ENCODE results near the gene LENEP.
A peak's percentile ranks its signal among the peaks of the same experiment; 100 is the strongest.

Gene LENEP

DNA sequence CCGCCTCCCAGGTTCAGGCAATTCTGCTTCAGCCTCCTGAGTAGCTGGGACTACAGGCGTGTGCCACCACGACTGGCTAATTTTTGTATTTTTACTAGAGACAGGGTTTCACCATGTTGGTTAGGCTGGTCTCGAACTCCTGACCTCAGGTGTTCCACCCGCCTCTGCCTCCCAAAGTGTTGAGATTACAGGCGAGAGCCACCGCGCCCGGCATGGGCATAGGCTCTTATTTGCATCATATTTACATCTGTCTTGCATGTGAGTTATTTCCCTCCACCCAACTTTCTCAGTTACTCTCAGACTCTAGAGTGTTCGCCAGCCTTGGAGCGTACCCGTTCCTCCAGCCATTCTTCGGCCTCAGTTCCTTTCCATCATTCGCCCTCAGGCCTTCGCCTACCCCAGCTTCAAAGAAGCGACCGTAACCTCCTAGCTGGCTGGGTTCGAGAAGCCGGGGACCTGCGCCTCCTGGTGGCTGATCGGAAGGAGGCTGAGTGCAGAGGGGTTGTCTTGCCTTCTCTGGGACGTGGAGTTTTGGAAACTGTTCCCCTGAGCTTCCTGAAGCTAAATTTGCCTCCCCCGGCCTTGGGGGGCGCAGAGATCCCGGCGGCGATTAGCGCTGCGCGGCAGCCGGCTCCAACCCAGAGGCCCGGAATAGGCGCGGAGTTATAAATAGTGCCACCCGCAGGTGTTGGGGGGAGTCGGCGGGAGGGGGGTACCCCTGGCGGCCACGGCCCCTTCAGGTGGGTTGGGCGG, 5.6 kb downstream of the LENEP start:
- peak; percentile 56 for DNase-seq (ENCODE audit: low read depth)

DNA sequence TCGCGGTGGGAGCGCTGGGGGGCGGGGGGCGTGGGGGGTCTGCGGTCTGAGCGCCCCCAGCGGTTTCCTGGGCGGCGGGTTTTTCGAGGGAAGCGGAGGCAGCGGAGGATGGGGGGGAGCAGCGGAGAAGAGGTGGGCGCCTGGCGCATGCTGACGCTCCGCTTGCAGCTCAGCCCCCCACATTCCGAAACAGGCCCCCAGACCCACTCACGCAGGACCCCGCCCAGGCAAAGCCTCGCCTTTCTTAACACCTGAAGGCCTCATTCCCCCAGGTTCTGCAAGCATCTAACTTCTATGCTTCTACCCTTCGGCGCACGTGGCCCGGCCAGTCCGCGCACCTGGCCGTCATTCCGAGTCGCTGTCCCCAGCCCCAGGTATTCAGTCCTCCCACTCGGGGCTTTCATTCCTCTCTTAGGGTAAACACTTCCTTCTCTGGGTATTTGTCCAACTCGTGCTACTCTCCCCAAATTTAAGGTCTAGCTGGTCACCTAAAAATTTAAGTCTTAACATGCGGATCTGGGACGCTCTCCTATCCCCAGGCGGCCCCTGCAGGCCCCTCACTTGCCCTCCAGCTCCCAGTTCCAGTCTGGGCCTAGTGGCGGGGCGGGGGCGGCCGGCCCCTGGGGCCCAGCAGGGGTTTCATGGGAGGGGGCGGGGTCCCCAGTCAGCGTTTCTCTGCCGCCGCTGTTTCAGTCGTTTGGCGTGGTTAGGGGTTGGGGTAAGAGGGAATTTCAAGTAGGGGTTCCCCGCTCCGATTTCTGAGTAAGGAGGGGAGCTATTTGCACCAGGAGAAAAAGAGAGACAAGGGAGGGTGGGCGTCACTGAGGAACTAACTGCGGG, 6.4 kb downstream of the LENEP start:
- DNase-seq (ENCODE audit: low read depth) = no peak

DNA sequence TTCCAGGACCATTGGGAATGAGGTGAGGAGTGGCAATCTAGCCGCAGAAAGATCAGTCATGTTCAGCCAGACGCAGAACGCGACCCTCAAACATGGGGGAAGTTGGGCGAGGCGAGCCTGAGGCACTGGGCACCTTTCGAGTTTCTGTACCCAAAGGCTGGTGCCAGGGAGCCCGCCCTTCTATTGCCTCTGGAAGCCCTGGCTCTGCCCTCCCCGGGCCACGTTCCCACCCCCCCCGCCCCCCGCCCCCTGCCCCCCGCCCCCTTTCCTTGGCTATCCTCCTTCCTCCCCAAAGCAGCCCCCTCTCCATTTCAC, 7.0 kb downstream of the LENEP start:
- no peak for DNase-seq (ENCODE audit: low read depth)

DNA sequence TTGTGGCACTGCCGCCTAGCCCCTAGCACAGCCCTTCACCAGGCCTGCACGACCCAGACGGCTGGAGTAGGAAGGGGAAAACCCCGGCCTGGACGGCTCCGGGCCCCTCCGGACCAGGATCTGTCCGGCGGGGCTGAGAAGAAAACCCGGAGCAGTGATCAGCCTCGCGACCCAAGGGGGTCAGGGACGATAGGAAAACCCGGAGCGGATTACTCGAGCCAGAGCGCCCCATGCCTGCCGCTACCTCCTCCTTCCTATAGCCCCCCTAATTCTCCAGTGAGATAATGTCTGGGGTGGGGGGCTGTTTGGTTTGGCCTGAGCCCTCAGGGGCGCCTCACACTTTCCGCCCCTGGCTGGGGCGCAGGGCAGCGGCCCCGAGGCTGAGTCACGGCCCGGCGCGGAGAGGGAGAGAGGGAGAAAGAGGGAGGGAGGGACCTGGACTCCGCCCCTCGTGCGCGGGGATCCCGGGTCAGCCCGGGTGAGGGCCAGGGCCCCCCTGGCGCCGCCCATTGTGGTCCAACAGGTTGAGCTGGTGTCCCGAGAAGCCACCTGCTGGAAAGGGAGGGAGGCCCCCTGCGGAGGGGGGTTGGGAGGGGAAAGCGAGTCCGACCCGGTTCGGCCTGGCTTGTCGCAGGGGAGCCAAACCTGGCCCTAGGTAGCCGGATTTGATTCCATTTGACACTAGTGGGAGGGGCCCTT, 7.5 kb downstream of the LENEP start:
- DNase-seq (ENCODE audit: low read depth) = peak; percentile 86

DNA sequence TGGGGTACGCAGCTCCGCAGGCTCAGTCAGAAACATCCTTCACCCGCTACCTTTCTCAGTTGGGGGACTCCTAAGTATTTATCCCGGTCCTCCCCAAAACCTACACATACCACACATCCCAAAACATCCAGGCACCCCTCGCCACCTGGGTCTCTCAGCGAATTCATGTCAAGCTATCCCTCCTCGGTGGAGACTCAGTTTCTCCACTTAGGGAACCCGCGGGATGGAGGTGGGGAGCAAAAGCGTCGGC, 8.0 kb downstream of the LENEP start:
- DNase-seq (ENCODE audit: low read depth) = no peak

DNA sequence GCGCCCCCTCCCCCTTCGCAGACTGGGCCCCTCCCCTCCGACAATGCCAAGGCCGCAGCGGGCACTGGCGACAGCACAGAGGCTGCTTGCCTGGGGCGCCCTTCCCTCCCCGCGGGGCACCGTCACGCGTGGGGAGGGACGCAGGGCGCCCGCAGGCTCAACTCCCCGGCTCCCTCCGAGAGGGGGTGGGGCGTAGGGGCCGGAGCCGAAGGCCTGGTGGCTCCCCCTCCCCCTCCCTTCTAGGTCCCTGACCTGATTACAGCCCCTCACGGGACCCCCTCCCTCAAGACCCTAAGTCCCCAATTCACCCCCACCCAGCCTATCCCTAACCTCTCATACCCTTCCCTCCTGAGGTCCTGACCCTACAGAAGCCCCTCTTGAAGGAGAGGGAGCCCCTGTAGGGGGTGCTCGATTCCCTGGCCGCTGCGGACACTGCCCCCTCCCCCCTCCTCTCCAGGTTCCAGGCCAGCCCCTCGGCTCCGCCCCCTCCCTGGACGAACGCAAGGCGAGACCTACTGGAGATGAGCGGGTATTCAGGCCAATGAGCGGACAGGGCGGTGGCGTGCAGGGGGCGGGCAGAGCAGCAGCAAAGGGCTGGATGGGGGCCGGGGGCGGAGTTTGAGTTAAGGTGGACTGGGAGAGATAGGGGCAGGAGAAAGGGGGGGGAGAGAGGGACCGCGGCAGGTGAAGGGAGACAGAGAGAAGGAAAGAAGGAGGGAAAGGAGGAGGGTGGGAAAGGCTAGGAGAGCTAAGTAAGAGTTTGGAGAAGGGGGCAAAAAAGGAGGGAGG, 8.5 kb downstream of the LENEP start:
- DNase-seq (ENCODE audit: low read depth) = peak; percentile 98

DNA sequence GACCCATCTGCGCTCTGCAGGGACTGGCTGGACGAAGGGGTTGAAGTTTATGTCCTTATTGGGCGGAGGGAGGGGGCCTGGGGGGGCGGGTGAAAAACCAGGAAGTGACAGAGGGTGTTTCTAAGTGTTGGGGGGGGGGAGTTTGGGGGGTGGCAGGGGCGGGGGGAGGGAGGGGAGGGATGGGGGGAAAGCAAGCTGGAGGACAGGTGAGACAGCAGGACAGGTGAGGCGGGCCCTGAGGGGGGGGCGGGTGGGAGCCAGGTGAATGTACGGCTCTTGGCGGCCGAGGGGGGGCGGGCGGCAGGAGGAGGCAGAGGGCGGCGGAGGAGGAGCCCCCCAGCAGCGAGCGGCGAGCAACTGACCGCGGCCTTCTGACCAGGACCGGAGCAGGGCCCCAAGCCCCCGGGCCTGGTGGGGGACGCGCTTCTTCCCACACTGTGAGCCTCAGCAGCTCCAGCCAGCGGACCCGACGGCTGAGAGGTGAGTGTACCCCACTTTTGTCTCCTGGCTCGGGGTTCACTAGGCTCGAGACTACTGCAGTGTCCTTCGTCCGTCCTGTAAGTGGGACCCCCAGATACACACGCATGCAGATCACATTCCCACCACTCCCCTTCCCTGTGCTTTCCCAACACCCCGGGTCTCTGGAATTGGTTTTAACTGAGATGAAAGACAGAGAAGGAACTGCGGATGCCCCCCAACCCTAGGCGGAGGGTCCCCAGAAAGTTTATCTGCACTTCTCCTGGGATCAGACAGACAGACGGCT, 9.3 kb downstream of the LENEP start, which contains the start of gene ZBTB7B:
Gene ZBTB7B, plus strand, starts transcription at position 339 of the 763 bp plus-strand sequence. CDS start 11,859 bp downstream, outside the sequence.
- DNase-seq (ENCODE audit: low read depth) = no peak

DNA sequence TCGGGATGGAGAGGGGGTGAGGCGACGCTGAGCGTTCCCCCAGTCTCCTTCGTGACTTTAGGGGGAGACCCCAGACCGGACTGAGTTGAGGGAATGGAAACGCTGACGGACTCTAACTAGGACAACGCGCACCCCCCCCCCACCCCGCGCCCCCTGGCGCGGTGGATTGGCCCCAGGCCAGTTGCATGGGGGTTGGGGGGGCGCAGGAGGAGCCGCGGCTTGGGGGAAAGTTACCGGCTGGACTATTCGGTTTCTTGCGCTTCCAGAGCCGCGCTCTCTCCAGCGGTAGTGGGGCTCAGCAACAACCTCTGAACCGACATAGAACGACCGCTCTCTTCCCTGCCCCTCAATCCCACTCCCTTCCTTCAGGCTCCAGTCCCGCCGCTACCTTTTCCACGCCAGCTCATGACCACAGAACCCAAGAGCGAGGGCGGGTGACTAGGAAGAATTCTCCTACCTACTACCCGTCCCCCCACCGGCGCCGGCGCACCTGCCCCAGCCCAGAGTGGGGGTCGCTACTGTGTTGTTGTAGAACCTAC, 9.9 kb downstream of the LENEP start:
- no peak for DNase-seq (ENCODE audit: low read depth)

DNA sequence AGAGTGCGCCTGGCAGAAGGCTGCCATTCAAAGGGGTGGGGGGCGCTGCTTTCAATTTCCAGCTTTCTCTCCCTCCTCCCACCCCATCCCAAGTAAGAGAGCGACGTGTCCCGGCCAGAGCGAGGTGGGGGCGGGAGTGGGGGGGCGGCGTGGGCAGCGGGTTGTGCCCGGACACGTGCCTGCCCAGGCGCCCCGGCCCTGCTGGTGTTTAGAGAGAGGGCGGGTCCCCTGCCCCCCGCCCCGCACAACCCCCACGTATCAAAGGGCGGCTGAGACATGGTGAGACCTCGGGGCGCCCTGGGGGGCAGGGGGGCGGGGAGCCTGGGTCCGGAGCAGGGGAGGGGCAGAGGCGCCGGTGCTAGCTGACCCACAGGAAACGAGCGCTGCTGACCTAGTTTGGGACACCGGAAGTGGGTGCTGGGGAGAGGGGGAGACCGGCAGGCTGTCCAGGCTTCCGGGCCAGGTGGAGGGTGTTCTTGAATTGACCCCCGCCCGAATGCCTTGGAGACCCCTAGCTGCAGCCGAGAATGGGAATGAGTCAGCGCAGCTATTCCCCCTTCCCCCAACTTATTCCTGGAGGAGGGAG, 10.5 kb downstream of the LENEP start:
- DNase-seq (ENCODE audit: low read depth) = peak; percentile 52

DNA sequence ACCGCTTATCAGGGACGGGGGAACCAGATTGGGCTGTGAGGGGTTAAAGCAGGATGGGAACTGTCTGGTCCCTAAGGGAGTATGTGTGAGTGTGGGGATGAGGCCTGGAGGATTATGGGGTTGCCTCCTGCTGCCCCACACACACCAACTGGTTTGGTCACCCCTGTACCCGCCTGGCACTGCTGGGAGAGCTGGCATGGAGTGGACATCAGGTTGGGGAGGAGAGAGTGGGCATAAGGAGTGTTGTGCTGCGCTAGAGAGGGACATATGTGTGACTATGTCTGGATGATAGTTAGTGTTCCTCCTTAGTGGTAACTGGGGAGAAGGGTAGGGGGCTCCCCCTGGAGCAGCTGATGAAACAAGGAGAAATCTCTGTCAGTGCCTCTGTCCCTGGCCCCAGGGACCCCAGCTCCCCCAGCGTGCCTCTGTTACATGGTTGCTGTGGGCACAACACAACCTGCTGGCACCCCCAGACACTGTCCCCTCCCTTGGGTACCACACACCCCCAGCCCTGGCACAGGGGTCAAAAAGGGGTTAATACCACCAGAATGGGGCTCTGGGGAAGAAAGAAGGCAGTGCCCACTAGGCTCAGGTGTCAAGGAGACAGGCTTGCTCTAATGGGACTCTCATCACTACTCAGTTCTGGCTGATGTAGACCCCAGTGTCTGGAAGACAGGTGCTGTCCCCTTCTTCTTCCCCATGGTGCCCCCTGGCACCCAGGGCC, 11.1 kb downstream of the LENEP start:
- no peak for DNase-seq (ENCODE audit: low read depth)

DNA sequence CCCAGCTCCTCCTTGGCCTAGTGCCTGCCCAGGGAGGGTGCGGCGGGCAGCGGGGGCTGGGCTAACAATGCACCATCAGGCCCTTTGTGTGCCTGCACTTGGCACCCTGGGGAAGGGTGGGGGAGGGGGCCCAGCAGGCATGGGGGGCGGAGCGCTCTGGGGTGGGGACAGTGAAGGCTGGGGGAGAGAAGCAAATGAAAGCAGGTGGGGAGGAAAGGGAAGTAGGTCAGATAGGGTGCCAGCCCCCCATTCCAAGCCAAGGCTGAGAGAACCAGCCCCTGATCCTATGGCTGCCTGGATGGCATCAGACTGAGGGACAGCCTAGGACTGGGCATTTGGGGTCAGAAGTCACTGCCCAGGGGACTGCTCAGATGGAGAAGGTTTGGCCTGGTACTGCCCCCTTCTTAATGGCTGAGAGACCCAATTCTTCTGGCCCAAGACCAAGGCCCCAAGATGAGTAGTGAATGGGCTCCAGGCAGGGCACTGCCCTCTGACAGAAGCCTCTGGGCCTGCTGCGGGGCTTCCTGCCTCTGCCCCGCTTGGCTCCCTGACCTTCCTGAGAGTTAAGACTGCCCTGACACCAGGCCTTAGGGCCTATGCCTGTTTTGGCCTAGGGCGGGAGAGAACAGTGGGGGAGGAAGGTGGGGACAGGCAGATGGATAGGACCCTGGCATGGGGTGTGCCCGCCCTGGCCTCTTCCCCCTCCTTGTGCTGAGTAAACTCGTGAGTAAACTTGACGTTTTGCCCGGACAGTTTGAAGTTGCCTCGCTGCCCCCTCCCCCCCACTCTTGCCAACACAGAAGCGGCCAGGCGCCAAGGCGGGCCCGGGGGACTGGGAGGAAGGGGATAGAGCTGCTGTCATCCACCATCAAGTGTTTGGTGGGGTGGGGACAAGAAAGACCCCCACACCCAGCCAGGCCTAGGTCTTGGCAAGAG, 12.0 kb downstream of the LENEP start:
- DNase-seq (ENCODE audit: low read depth) = no peak

DNA sequence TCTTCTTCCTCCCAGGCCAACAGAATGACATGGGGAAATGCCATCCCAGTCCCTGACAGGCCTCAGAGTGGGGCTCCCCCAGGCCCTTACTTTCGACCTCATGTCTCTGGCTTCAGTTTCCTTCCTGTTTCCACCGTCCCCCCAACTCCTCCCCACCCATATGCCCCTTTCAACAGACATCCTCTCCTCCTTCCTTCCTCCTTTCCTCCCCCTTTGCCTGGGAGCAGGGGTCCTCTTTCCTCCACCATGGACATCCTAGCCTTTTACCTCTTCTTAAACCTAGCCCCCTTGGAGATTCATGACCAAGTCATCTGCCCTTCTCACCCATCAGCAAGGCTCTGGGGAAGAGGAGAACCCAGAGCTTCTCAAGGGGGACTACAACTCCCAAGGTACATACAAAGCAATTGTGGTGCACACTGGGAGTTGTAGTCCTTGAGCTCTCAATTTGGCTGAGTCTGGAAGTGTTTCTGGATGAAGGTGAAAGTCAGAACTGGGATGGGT, 13.3 kb downstream of the LENEP start:
- no peak for DNase-seq (ENCODE audit: low read depth)

DNA sequence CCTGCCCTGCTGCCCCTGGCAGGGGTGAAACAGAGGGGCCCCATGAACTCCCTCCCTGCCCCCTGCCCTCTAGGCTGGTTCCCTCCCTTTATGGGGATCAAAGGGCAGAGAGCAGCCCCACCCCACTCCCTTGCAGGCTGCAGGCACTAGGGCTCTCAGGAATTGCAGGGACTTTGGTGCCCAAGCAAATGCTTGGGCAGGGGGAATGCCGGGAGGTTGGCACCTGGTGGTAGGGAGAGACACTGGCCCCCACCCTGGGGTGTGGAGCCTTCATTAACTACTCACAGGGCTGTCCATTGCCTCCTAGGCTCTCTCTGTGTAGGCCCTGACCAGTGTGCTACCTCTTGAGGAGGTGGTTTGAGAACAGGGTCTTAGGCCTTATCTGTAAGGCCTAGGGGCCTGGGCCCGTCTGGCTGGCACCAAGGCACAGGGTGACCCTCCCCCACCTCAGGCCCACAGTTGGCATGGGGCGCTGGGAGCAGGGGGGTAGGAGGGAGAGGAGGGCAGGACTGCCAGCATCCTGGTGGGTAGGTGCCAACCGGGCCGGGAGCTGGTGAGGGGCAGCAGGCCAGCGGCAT, 14.0 kb downstream of the LENEP start:
- no peak for DNase-seq (ENCODE audit: low read depth)

DNA sequence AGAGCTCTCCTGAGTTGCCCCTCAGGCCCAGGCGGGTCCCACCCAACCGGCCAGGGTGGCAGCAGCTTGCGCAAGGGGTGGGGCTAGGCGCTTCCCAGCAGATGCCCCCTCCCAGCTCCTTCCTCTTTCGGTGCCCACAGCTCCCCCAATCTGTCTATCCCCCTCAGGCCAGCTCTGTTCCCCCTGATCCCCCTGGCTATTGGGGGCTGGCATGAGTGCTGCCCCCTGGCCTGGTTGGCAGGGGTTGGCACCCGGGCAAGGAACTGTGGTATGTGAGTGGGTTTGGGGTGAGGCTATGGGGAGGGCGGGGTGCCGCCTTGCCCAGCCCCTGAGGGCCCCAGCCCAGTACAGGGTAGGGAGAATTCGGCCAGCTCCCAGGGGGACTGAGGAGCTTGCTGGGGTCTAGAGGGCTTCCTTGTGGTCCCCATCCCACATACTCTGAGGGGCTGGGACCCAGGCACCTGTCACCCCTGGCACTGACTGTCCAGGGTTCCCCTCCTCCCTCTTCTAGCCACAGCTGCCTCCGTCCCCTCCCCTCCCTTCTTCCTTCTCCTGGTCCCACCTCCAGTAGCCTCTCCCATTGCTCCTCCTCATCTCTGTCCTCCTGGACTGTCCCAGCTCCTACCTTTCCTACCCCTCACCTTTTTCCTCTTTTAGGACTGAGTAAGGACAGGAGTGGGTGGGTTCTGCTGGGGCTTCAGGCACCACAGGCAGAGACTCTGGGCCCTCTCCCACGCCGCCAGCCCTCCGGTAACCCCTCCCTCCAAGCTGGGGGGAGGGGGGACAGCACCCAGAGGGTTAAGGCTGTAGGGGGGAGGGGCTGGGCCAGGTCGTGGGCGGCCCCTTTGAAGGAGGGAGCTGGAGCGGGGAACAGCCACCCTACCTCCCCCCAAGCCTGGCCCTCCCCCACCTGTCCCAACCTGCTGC, 14.9 kb downstream of the LENEP start:
- no peak for DNase-seq (ENCODE audit: low read depth)

DNA sequence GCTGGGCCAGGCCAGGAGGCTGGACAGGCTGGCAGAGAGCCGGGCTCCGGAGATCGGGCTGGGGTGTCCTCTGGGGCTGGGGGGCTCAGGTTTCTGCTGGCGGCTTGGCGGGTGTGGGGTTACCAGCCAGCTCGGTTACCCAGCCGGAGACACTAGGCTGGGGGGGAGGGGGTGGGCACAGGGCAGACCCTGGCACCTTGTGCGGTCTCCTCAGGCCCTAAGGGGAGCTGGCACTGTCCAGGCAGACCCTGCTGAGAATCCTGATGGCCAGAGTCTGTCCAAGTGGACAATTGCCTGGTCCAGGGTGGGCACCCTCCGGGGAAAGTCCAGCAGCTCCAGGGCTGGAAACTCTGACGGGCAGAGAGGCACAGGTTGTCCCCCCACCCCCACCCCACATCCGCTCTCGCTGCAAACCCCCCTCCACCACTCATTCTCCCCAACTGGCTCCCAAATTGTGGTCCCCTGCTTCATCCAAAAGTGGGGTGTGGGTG, 15.9 kb downstream of the LENEP start:
- no peak for DNase-seq (ENCODE audit: low read depth)

DNA sequence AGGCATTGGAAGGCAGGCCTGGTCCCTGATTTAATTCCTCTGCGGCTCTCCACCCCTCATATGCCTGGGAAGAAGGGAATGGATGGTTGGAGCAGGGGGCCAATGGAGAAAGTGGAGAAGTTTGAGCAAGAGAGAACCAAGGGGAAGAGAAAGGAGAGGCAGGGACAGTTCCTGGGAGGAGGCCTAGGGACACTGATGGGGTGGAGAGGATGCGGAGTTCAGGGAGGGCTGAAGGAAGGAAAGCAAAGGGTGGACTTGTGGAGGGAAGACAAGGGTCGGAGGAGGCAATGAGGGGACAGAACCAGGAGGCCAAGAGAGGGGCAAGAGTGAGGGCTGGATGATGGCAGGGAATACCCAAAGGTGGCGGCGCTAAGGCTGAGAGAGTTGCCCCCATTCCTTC, 16.4 kb downstream of the LENEP start:
- no peak for DNase-seq (ENCODE audit: low read depth)

DNA sequence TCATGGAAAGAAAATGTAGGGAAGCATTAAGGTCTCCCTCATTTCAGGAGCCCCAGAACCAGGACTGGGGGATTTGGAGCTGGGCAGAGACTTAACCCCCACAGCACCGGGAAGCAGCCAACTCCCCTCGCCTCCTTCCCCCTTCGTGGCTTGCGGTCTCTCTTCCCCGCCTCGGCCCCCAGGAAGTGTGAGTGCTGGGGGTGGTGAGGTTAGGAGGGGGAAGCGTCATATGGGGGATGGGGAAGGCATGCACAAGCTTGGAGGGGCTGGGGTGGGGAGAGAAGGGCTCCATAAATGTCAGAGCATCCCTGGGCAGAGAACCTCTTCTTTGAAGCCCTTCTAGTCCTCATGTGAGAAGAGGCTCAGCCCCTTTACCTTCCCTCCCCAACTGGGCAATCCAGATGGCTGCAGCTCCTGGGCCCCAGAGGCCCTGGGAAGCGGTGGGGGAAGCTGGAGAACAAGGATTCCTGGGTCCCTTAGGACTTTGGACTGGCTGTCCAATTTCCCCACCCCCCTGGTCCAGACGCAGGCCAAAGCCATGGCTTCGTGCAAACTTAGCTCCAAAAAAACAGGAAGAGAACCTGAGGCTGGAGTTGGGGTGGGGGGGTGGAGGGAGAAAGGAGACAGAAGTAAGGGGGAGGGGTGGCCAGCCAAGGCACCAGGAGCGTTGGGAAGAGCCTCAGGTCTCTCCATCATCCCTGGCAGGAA, 17.0 kb downstream of the LENEP start:
- no peak for DNase-seq (ENCODE audit: low read depth)

Data from amniotic epithelial cell (primary cell).